Psoas muscle (tissue), 8 donors: ENCODE measurements around the gene ATP6V1F. TPM values are rescaled to one million over a fixed set of nuclear protein-coding genes. Genes with fewer than 3 reads are reported as not detected.
A peak's percentile ranks its signal among the peaks of the same experiment; 100 is the strongest.

ENCODE experiments used
- ATAC-seq, 4 donors: fragments of 200-7000 bp; cut with Tn5 transposase; one replicate each; pipeline ENCODE4 v1.9.1; 2020; ENCODE audit warnings: moderate library complexity in 3 of 4, mild to moderate bottlenecking in 2 of 4
- DNase-seq, 2 donors: peaks; one replicate each; pipeline ENCODE4 v3.0.0-alpha.2; 2020
- H3K27ac ChIP-seq: fragments of 200-600 bp; one replicate; pipeline ENCODE4 v1.8.0; 2022
- H3K27me3 ChIP-seq, 3 donors: fragments of 200-600 bp in 1 of 3; one replicate each; pipeline versions ENCODE4 v1.6.1 to v1.8.0; 2013 to 2022; ENCODE audit warnings: low read length in 2 of 3, mild to moderate bottlenecking in 2 of 3, moderate library complexity in 1 of 3; ENCODE audit not compliant: insufficient read depth in 3 of 3
- H3K36me3 ChIP-seq, 2 donors: fragments of 200-600 bp in 1 of 2; one replicate each; pipeline versions ENCODE4 v1.6.1 to v1.8.0; 2013 to 2022; ENCODE audit warnings: low read depth in 1 of 2, mild to moderate bottlenecking in 1 of 2, moderate library complexity in 1 of 2; ENCODE audit not compliant: insufficient read depth in 1 of 2
- H3K4me1 ChIP-seq: fragments of 200-600 bp; one replicate; pipeline ENCODE4 v1.8.0; 2022
- H3K4me3 ChIP-seq: fragments of 200-600 bp; one replicate; pipeline ENCODE4 v1.8.0; 2022; ENCODE audit warnings: mild to moderate bottlenecking
- H3K9me3 ChIP-seq: fragments of 200-600 bp; one replicate; pipeline ENCODE4 v1.8.0; 2022
- CTCF ChIP-seq: fragments of 200-600 bp; IDR thresholded peaks from one replicate; pipeline ENCODE4 v1.8.0; 2022; ENCODE audit warnings: antibody characterized with exemption
- WGBS, 3 donors: extraction: QIAGEN DNeasy Blood & Tissue Kit; methylation state at CpG; one replicate each; pipeline versions ENCODE4 v1.1.6 to v1.1.7; 2013; 5-methylcytosine and 5-hydroxymethylcytosine counted together
- intact Hi-C, 2 donors: fragments of 100-400 bp; cut with DNase I; formaldehyde crosslinking; loops; one replicate each; pipeline versions ENCODE4 v1.11.0 to v1.14.2; 2022
- polyA plus RNA-seq, 3 donors: library from polyadenylated mRNA; stranded (reverse); fragments of 200-250 nt; gene quantifications; one replicate each; pipeline ENCODE4 v1.2.3, GENCODE V29; 2013
- total RNA-seq, 4 donors: library from RNA; stranded (reverse); fragmentation: NEBNext Ultra II Directional in 2 of 4; extraction: Animal tissue kit (Norgen Biotek cat#: 25700) in 2 of 4; gene quantifications; one replicate each; pipeline versions ENCODE4 v1.2.1 to v1.2.4, GENCODE V29; 2021 to 2023
- donor health status: healthy with polysubstance abuse.
- donor health status: DM: no; HTN: no; CAD: no; lungs with moderate emphysema.
- donor health status: Bipolar disorder and iron deficiency.
- donor health status: healthy.
- donor health status: DM: yes; HTN: yes; CAD: no.
- donor health status: DM: no; HTN: no; CAD: no.
- donor health status: DM: no; HTN: no; CAD: no.
- donor health status: DM: yes; HTN: yes; CAD: no.

The ATP6V1F gene
- total and polyA plus RNA-seq, 7 donors, result 103 to 210 (median 143) TPM

- Histone ChIP-seq H3K4me3 (no peak overlapping the region), H3K27me3 (no peaks in the 10 kb centered on the region), H3K4me1 (peaks cover 25% of the 10 kb centered on the region), H3K9me3 (no peaks in the 10 kb centered on the region), H3K36me3 (no peaks in the 10 kb centered on the region), H3K27ac (no peak overlapping the region)
- ATAC-seq, result peak; percentile 19 to 84 (median 78)
- intact Hi-C loops, result no loop called here
- DNase-seq, result peak; percentile 41 to 75
- no peak for TF ChIP-seq CTCF
- WGBS, 3 donors, result 73 to 90% (median 88%) methylated on average over 4 of the region's 4 CpGs
Measured at GRCh38 chr7:128821724-128822123, 40.9 kb upstream of the ATP6V1F start.

GRCh38 chr7:128826512-128826911 lies 36.1 kb upstream of the ATP6V1F start:
- intact Hi-C loops, result loop anchor here (5.0 kb wide), 3 partner anchors 34 to 89 kb away; partner anchors contain the start of genes CCDC136 (in 2 of the 2) and CALU (in 1 of the 2)
- DNase-seq, result no peak
- H3K9me3 ChIP-seq, result no peaks in the 10 kb centered on the region
- peaks cover 4 to 8% of the 10 kb centered on the region in 2 donors for H3K36me3 ChIP-seq
- peak overlapping the region; percentile 100 for H3K27ac ChIP-seq
- ATAC-seq, result no peak
- H3K4me1 ChIP-seq, result peaks cover 35% of the 10 kb centered on the region
- peak overlapping the region; percentile 41 for H3K4me3 ChIP-seq
- 55 to 74% (median 57%) methylated on average over 4 of the region's 4 CpGs for WGBS, 3 donors
- TF ChIP-seq CTCF, result no peak
- H3K27me3 ChIP-seq, result no peaks in the 10 kb centered on the region

- no peaks in the 10 kb centered on the region for H3K27me3 ChIP-seq
- H3K27ac ChIP-seq, result peak overlapping the region; percentile 100
- WGBS, 3 donors, result 24 to 50% (median 47%) methylated on average over 1 of the region's 1 CpG
- no peak for TF ChIP-seq CTCF
- H3K36me3 ChIP-seq, result peaks cover 4 to 12% of the 10 kb centered on the region in 2 donors
- intact Hi-C loops, result loop anchor here (5.0 kb wide), 3 partner anchors 35 to 90 kb away; partner anchors contain the start of genes CCDC136 (in 2 of the 2) and CALU (in 1 of the 2)
- H3K9me3 ChIP-seq, result no peaks in the 10 kb centered on the region
- H3K4me1 ChIP-seq, result peaks cover 32% of the 10 kb centered on the region
- ATAC-seq (peak; percentile 25 to 32 (median 26)), DNase-seq (no peak)
- peak overlapping the region; percentile 41 for H3K4me3 ChIP-seq
Measured at GRCh38 chr7:128826916-128827247, 35.8 kb upstream of the ATP6V1F start.

GRCh38 chr7:128827248-128827958 lies 35.3 kb upstream of the ATP6V1F start:
- intact Hi-C loops, result loop anchor here (5.0 kb wide), 3 partner anchors 35 to 90 kb away; partner anchors contain the start of genes CCDC136 (in 2 of the 2) and CALU (in 1 of the 2)
- WGBS, 3 donors, result 29 to 45% (median 32%) methylated on average over 16 to 17 of the region's 17 CpGs

More at GRCh38 chr7:128827248-128827958, 35.3 kb upstream of the ATP6V1F start:
- peak overlapping the region; percentile 100 for H3K27ac ChIP-seq
- TF ChIP-seq CTCF, result no peak
- no peaks in the 10 kb centered on the region for H3K9me3 ChIP-seq
- H3K4me3 ChIP-seq, result peak overlapping the region; percentile 89
- peaks cover 32% of the 10 kb centered on the region for H3K4me1 ChIP-seq
- H3K36me3 ChIP-seq, result peaks cover 4 to 16% of the 10 kb centered on the region in 2 donors
- peak; percentile 68 to 80 (median 72) for ATAC-seq
- peak; percentile 88 to 97 for DNase-seq
- H3K27me3 ChIP-seq, result no peaks in the 10 kb centered on the region
